Spleen (tissue), 11 donors: Measurements from ENCODE around the gene NRM. TPM values are rescaled to one million over a fixed set of nuclear protein-coding genes. Genes with fewer than 3 reads are reported as not detected.
"Not testable (repeated sequence)": the region's sequence is repeated elsewhere in the genome, so short reads cannot be mapped to it uniquely, and the experiment has no call there.

Experiments
- DNase-seq: peaks from one replicate; pipeline ENCODE4 v3.0.0-alpha.2; 2020
- H3K27ac ChIP-seq, 8 donors: fragments of 200-600 bp; sonication (generic) in 7 of 8; 1 replicate in 4 of 8; 2 replicates in 4 of 8; pipeline versions ENCODE4 v1.5.0 to v1.8.0; 2016 to 2021; ENCODE audit warnings: inconsistent platforms in 4 of 8, mild to moderate bottlenecking in 4 of 8, moderate library complexity in 1 of 8
- H3K27me3 ChIP-seq, 7 donors: fragments of 200-600 bp; sonication (generic) in 6 of 7; replicated peaks in 1 of 7; 1 replicate in 4 of 7; 2 replicates in 3 of 7; pipeline versions ENCODE4 v1.5.0 to v1.8.0; 2016 to 2021; ENCODE audit warnings: inconsistent platforms in 3 of 7, mild to moderate bottlenecking in 1 of 7
- H3K36me3 ChIP-seq, 6 donors: fragments of 200-600 bp; sonication (generic) in 5 of 6; 1 replicate in 4 of 6; 2 replicates in 2 of 6; pipeline versions ENCODE4 v1.5.0 to v1.8.0; 2016 to 2021; ENCODE audit warnings: inconsistent platforms in 2 of 6
- H3K4me1 ChIP-seq, 6 donors: fragments of 200-600 bp; sonication (generic) in 5 of 6; 1 replicate in 3 of 6; 2 replicates in 3 of 6; pipeline versions ENCODE4 v1.5.0 to v1.8.0; 2016 to 2021; ENCODE audit warnings: inconsistent platforms in 3 of 6
- H3K4me3 ChIP-seq, 8 donors: fragments of 200-600 bp; sonication (generic) in 7 of 8; 1 replicate in 4 of 8; 2 replicates in 4 of 8; pipeline versions ENCODE4 v1.5.0 to v1.8.0; 2016 to 2021; ENCODE audit warnings: inconsistent platforms in 4 of 8, mild to moderate bottlenecking in 4 of 8, moderate library complexity in 2 of 8
- H3K9me3 ChIP-seq, 8 donors: fragments of 200-600 bp; sonication (generic) in 7 of 8; 1 replicate in 4 of 8; 2 replicates in 4 of 8; pipeline versions ENCODE4 v1.5.0 to v1.8.0; 2016 to 2021; ENCODE audit warnings: inconsistent platforms in 4 of 8
- CTCF ChIP-seq, 11 experiments: fragments of 200-600 bp in 7 of 11; fragments of 450-650 bp in 4 of 11; sonication (generic) in 4 of 11; IDR thresholded peaks in 8 of 11; conservative IDR thresholded peaks in 3 of 11; 1 replicate in 7 of 11; 2 replicates in 4 of 11; pipeline versions ENCODE4 v1.4.0 to v1.8.0; 2016 to 2021; ENCODE audit warnings: antibody characterized with exemption in 11 of 11, inconsistent platforms in 4 of 11, mild to moderate bottlenecking in 1 of 11
- POLR2A ChIP-seq, 3 donors: fragments of 450-650 bp; IDR thresholded peaks; one replicate each; pipeline ENCODE4 v1.5.1; 2017; ENCODE audit warnings: antibody characterized with exemption in 3 of 3, mild to moderate bottlenecking in 1 of 3
- POLR2AphosphoS5 ChIP-seq, 3 donors: sonication (generic); formaldehyde crosslinking; IDR thresholded peaks; one replicate each; pipeline ENCODE4 v1.5.1; 2017; ENCODE audit warnings: antibody characterized with exemption in 3 of 3
- WGBS, 5 donors: extraction: QIAGEN DNeasy Blood & Tissue Kit in 3 of 5; methylation state at CpG; one replicate each; pipeline versions ENCODE4 v1.1.5 to v1.1.7; 2013 to 2018; 5-methylcytosine and 5-hydroxymethylcytosine counted together
- intact Hi-C: fragments of 100-400 bp; cut with DNase I; formaldehyde crosslinking; loops from one replicate; pipeline ENCODE4 v1.15.0; 2023; ENCODE audit warnings: low total_unique reads
- polyA plus RNA-seq, 3 donors: library from polyadenylated mRNA; stranded (reverse); fragments of 200-250 nt; gene quantifications; one replicate each; pipeline ENCODE4 v1.2.1, GENCODE V29; 2013
- total RNA-seq, 7 donors: library from RNA; depleted of rRNA in 3 of 7; stranded (reverse); fragments of >200 nt in 3 of 7; fragmentation: NEBNext Ultra II Directional in 4 of 7; extraction: Animal tissue kit (Norgen Biotek cat#: 25700) in 4 of 7; gene quantifications; one replicate each; pipeline versions ENCODE4 v1.1.0 to v1.2.1, GENCODE V29; 2016 to 2021
- donor health status: healthy with polysubstance abuse.
- donor health status: DM: no; HTN: no; CAD: no; lungs with moderate emphysema.
- donor health status: DM: no; HTN: no; CAD: no.
- donor health status: Bipolar disorder and iron deficiency.
- donor health status: healthy.
- donor health status: DM: no; HTN: no; CAD: no.
- donor health status: DM: yes; HTN: yes; CAD: no.

The NRM gene
- total and polyA plus RNA-seq, 10 donors, result 9.8 to 19.6 (median 12.2) TPM

- no peak overlapping the region for H3K27ac ChIP-seq
- intact Hi-C loops, result loop anchor here (10.0 kb wide), 1 partner anchor 120 kb away; no protein-coding TSS in a partner anchor
- H3K36me3 ChIP-seq, result peaks cover 0 to 100% (median 90%) of the 10 kb centered on the region in 6 donors
These were observed 25.6 kb downstream of the NRM start for GRCh38 chr6:30664994-30665767.

DNA sequence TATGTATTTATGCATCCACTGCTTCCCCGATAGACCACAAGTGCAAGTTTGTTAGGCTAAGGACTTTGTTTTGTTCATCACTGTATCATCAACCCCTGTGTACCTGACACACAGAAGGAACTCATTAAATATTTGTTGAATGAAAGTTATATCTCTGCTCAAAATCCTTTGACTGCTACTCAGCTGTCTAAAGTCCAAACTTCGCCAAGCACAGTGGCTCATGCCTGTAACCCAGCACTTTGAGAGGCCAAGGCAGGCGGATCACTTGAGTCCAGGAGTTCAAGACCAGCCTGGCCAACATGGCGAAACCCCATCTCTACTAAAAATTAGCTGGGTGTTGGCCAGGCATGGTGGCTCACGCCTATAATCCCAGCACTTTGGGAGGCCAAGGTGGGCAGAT is 32.9 kb downstream of the NRM start:
- H3K27ac ChIP-seq, H3K4me3 ChIP-seq, intact Hi-C loops, H3K27me3 ChIP-seq, H3K9me3 ChIP-seq, DNase-seq: not testable (repeated sequence)
- Histone ChIP-seq H3K4me1 (peaks cover 0 to 13% (median 0%) of the 10 kb centered on the region in 6 donors), H3K36me3 (peaks cover 9 to 100% (median 96%) of the 10 kb centered on the region in 6 donors)
- WGBS, 5 donors, result 92 to 99% (median 95%) methylated on average over 5 of the region's 5 CpGs

More at GRCh38 chr6:30664994-30665767, 25.6 kb downstream of the NRM start:
- Histone ChIP-seq H3K9me3 (no peaks in the 10 kb centered on the region), H3K27me3 (no peaks in the 10 kb centered on the region), H3K4me3 (no peak overlapping the region), H3K4me1 (peaks cover 0 to 14% (median 0%) of the 10 kb centered on the region in 6 donors)
- 92 to 95% (median 94%) methylated on average over 32 to 34 of the region's 34 CpGs for WGBS, 5 donors
- no peak for TF ChIP-seq CTCF (IDR thresholded peaks at IDR 0.05 in 8 of 11, conservative IDR thresholded peaks at IDR 0.05 in 3 of 11)
- TF ChIP-seq POLR2A (IDR thresholded peaks at IDR 0.05), result no peak
- no peak for TF ChIP-seq POLR2AphosphoS5 (IDR thresholded peaks at IDR 0.05)
- DNase-seq, result no peak

DNA sequence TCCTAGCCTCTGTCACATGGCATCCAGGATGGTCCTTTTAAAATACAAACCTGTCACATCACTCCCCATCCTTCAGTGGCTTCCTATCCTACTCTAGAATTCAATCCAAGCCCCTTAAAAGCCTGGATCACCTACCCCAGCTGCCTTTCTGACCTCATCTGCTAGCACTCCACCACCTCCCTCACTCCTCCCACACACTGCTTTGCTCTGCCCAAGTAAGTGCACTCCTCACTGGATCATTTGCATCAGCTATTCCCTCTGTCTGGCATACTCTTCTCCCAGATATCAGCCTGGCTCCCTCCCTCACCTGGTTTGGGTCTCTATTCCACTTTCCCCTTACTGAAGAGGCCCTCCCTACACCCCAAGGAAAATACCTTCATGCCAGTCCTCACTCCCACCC is 33.3 kb downstream of the NRM start:
- intact Hi-C loops, result no loop called here
- no peak overlapping the region for H3K4me3 ChIP-seq
- no peaks in the 10 kb centered on the region for H3K9me3 ChIP-seq

DNA sequence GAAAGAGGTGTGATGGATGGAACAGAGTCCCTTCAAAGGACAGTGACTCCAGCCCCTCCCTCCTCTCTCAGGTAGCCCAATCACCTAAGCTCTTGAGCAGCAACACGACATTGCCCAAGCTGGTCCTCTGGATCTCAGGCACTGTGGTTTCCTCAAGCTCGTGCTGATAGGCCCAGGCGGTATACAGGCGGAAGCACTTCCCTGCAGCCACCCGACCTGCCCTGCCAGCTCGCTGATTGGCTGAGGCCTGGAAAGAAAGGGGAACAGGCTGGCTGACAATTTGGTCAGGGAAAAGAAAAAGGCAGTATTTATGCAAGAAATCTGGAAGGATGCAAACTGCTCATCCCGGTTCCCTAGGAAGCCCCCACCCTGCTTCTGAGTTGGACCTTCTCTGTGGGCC is 34.3 kb downstream of the NRM start:
- intact Hi-C loops, result no loop called here
- H3K27ac ChIP-seq, result peak overlapping the region in 1 of 8 donors; percentile 5
- H3K27me3 ChIP-seq, result no peaks in the 10 kb centered on the region
- peaks cover 0 to 13% (median 0%) of the 10 kb centered on the region in 6 donors for H3K4me1 ChIP-seq
- H3K9me3 ChIP-seq, result no peaks in the 10 kb centered on the region
- 50 to 84% (median 60%) methylated on average over 7 of the region's 7 CpGs for WGBS, 5 donors
- no peak overlapping the region for H3K4me3 ChIP-seq
- no peak for DNase-seq
- TF ChIP-seq CTCF (IDR thresholded peaks at IDR 0.05 in 8 of 11, conservative IDR thresholded peaks at IDR 0.05 in 3 of 11) (no peak), POLR2AphosphoS5 (IDR thresholded peaks at IDR 0.05) (peak in 1 of 3 donors; percentile 11), POLR2A (IDR thresholded peaks at IDR 0.05) (no peak)
- H3K36me3 ChIP-seq, result peaks cover 9 to 100% (median 93%) of the 10 kb centered on the region in 6 donors

More for the DNA sequence above, 33.3 kb downstream of the NRM start:
- Histone ChIP-seq H3K27me3 (no peaks in the 10 kb centered on the region), H3K27ac (no peak overlapping the region), H3K36me3 (peaks cover 9 to 100% (median 96%) of the 10 kb centered on the region in 6 donors), H3K4me1 (peaks cover 0 to 13% (median 0%) of the 10 kb centered on the region in 6 donors)
- DNase-seq, result no peak
- no peak for TF ChIP-seq POLR2A (IDR thresholded peaks at IDR 0.05)
- TF ChIP-seq CTCF (IDR thresholded peaks at IDR 0.05 in 8 of 11, conservative IDR thresholded peaks at IDR 0.05 in 3 of 11), result no peak
- no peak for TF ChIP-seq POLR2AphosphoS5 (IDR thresholded peaks at IDR 0.05)
